ENCODE measurements around the gene NSMCE4A.
"Not testable (repeated sequence)": the region's sequence is repeated elsewhere in the genome, so short reads cannot be mapped to it uniquely, and the experiment has no call there.

NSMCE4A gene, protein sequence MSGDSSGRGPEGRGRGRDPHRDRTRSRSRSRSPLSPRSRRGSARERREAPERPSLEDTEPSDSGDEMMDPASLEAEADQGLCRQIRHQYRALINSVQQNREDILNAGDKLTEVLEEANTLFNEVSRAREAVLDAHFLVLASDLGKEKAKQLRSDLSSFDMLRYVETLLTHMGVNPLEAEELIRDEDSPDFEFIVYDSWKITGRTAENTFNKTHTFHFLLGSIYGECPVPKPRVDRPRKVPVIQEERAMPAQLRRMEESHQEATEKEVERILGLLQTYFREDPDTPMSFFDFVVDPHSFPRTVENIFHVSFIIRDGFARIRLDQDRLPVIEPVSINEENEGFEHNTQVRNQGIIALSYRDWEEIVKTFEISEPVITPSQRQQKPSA

DNA sequence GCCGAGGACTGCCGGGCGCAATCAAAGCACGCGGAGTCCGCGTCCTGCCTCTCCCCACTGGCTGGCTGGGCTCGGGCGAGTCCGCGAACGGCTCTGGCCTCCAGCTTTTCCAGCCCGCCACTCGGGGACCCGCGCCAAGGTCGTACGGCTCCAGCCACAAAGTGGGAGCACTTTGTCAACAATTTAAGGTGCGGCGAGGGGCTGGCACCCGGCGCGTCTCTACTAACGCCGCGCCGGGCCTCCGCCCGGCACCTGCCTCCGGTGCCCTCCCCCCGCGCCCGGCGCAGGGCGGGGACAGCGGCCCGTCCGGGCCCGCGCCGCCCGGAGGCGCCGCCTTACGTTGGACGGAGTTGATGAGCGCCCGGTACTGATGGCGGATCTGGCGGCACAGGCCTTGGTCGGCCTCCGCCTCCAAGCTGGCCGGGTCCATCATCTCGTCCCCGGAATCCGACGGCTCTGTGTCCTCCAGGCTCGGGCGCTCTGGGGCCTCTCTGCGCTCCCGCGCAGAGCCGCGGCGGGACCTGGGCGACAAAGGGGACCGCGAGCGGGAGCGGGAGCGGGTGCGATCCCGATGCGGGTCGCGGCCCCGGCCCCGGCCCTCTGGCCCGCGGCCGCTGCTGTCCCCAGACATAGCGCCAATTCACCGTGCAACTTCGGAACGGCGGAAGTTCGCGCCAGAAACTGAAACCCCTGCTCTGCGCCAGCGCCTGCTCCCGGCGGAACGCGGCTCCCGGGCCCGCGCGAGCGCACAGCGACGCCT, at the start of gene NSMCE4A:
TSS of gene NSMCE4A (minus strand) at position 683 of the 760 bp plus-strand sequence. CDS start at position 631, 52 bp downstream.
- peak; percentile 64 for DNase-seq (ENCODE audit: low spot score)

GRCh38 chr10:122023257-122023656, 48.2 kb upstream of the NSMCE4A start:
- DNase-seq (ENCODE audit: low spot score) = not testable (repeated sequence)

- DNase-seq (ENCODE audit: low spot score) = no peak
These were observed 47.3 kb upstream of the NSMCE4A start for GRCh38 chr10:122022276-122022675.

- DNase-seq (ENCODE audit: low spot score) = no peak
These were observed 46.8 kb upstream of the NSMCE4A start for GRCh38 chr10:122021828-122022227.

GRCh38 chr10:122021379-122021778, 46.4 kb upstream of the NSMCE4A start:
- no peak for DNase-seq (ENCODE audit: low spot score)

GRCh38 chr10:122020226-122020625, 45.2 kb upstream of the NSMCE4A start:
- DNase-seq (ENCODE audit: low spot score) = no peak

- no peak for DNase-seq (ENCODE audit: low spot score)
These were observed 44.5 kb upstream of the NSMCE4A start for GRCh38 chr10:122019414-122019975.

DNA sequence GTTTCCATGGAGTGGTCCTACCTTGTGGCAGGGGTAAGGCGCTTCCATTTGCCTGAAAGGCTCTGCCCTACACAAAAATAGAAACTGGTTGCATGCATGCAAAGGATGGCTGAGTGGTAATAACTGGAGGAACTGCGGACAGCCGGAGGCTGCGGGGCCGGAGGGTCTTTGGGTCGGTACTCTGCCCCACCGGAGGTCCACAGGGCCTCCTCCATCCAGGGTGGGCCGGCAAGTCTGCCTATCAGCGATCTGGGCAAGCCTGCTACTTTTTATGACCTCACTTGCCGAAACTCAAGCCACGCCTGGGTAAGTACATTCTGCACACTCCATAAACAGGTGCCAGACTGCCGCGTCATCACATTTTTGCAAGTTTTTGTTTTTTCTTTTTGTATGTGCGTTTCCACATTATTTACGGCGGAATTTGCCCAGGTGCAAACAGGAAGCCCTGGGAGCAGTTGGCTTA, 44.0 kb upstream of the NSMCE4A start:
- DNase-seq (ENCODE audit: low spot score) = no peak

GRCh38 chr10:122018491-122018890, 43.5 kb upstream of the NSMCE4A start:
- DNase-seq (ENCODE audit: low spot score) = no peak

DNA sequence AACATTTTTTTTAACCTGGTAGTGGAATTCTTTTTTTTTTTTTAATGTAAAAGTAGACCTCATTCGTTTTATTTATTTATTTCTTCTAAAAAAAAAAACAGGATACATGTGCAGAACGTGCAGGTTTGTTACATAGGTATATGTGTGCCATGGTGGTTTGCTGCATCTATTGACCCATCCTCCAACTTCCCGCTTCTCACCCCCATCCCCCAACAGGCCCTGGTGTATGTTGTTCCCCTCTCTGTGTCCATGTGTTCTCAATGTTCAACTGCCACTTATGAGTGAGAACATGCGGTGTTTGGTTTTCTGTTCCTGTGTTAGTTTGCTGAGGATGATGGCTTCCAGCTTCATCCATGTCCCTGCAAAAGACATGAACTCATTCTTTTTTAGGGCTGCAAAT, 42.9 kb upstream of the NSMCE4A start:
- not testable (repeated sequence) for DNase-seq (ENCODE audit: low spot score)

- no peak for DNase-seq (ENCODE audit: low spot score)
These were observed 39.7 kb upstream of the NSMCE4A start for GRCh38 chr10:122014652-122015248.

- DNase-seq (ENCODE audit: low spot score) = no peak
These were observed 38.3 kb upstream of the NSMCE4A start for GRCh38 chr10:122013311-122013780.

- DNase-seq (ENCODE audit: low spot score) = no peak
These were observed 37.7 kb upstream of the NSMCE4A start for GRCh38 chr10:122012731-122013130.

DNA sequence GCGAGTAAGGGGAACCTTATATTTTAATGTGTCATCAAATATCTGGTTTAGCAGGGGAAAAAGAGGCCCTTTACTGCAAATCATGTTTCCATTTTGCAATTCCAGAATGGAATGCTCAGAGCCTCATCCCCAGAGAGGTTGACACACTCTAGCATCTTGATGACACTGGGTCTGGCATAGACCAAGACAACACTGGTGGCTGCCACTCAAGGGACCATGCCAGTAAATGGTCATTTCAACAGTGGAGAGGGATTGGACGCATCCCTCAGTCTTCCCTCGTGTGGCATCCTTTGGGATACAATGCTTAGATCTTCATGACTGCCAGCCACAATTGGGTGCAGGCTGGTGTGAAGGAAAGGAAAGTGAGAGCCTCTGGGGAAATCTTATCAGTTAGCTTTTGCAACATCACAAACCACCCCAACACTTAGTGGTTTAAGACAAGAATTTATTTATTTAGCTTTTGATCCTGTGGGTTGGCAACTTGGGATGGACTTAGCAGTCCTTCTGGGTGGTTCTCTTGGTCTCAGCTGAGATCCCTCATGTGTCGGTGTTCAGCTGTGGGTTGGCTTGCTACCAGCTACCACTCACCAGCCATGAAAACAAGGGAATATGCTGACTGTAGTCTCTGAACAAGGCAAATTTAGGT, 35.5 kb upstream of the NSMCE4A start:
- DNase-seq (ENCODE audit: low spot score) = no peak

DNA sequence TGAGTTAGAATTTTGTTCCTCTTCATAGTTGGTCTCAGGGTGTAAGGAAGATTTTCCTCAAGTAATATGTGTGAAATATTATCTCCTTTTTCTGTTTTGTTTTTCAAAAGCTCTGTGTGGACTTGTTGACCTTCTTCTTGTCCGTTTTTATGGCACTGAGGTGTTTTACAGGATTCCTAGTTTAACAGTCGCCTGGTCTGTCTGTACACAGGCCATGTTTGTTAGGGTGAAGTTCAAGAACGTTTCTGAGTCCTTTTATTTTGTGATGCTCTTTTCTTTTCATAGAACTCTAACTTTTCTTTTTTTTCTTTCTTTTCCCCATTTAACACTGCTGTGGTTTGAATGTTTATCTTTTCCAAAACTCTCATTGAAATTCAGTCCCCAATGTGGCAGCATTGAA, 32.4 kb upstream of the NSMCE4A start:
- no peak for DNase-seq (ENCODE audit: low spot score)

DNA sequence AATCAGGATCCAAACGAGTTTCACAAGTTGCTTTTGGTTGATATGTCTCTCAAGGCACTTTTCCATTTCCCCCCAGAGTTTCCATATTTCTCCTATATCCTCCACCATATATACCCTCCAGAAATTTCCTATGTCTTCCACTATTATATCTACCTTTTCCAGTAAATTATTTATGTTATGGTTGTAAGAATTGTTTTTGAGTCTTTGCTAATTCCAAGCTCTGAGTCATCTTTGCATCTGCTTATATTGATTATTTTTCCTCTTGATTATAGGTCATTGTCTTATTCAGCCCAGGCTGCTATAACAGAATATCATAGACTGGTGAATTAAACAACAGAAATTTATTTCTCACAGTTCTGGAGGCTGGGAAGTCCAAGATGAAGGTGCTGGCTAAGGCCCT, 26.7 kb upstream of the NSMCE4A start:
- DNase-seq (ENCODE audit: low spot score) = no peak

DNA sequence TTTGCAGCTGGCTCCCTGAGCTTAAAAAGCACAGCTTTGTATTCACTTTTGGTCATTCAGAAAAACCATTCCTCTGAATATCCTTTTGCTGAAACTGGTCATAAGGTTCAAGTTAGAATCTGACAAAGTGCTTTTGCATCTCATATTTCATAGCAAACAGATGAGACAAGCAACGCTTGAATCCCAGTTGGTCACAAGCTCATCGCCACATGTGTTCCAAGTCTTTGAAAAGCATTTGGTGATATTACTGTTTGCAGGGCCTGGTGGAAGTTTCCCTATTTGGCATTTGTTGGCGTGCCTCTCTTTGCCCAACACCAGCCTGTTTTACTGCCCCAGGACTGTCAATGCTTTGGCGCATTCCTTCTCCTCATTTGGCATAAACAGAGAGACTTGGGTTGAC, 24.3 kb upstream of the NSMCE4A start:
- DNase-seq (ENCODE audit: low spot score) = no peak

- DNase-seq (ENCODE audit: low spot score) = no peak
These were observed 23.4 kb upstream of the NSMCE4A start for GRCh38 chr10:121998462-121998861.

- DNase-seq (ENCODE audit: low spot score) = peak; percentile 58
These were observed 19.5 kb upstream of the NSMCE4A start for GRCh38 chr10:121994429-121994941.

DNA sequence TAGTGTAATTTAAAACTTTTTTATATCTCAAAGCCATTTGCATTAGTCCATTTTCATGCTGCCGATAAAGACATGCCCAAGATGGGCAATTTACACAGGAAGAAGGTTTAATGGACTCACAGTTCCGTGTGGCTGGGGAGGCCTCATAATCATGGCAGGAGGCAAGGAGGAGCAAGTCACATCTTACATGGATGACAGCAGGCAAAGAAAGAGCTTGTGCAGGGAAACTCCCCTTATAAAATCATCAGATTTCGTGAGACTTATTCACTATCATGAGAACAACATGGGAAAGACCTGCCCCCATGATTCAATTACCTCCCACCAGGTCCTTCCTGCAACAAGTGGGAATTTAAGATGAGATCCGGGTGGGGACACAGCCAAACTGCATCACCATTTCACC, 16.7 kb upstream of the NSMCE4A start:
- DNase-seq (ENCODE audit: low spot score) = not testable (repeated sequence)

GRCh38 chr10:121990015-121990677, 15.1 kb upstream of the NSMCE4A start:
- no peak for DNase-seq (ENCODE audit: low spot score)
